HG02840 (cell line): ENCODE data around the gene RPS15A.
"Not testable (repeated sequence)": the region's sequence is repeated elsewhere in the genome, so short reads cannot be mapped to it uniquely, and the experiment has no call there.

Experiments used
- ATAC-seq: cut with Tn5 transposase; IDR thresholded peaks from one replicate; pipeline ENCODE4 v1.9.1; 2021; ENCODE audit warnings: mild to moderate bottlenecking, moderate library complexity, moderate number of reproducible peaks; ENCODE audit not compliant: unreplicated experiment, low FRiP score

The RPS15A gene

GRCh38 chr16:18759598-18760520, 30.3 kb downstream of the RPS15A start:
- not testable (repeated sequence) for ATAC-seq

GRCh38 chr16:18757960-18758660, 32.0 kb downstream of the RPS15A start:
- not testable (repeated sequence) for ATAC-seq

GRCh38 chr16:18756639-18757038, 33.5 kb downstream of the RPS15A start:
- ATAC-seq: not testable (repeated sequence)

GRCh38 chr16:18742870-18743269, 47.3 kb downstream of the RPS15A start:
- not testable (repeated sequence) for ATAC-seq

- not testable (repeated sequence) for ATAC-seq
Observed at GRCh38 chr16:18740027-18740426, 50.1 kb downstream of the RPS15A start.

- ATAC-seq: not testable (repeated sequence)
Observed at GRCh38 chr16:18738768-18739167, 51.4 kb downstream of the RPS15A start.

GRCh38 chr16:18734279-18734678, 55.9 kb downstream of the RPS15A start:
- not testable (repeated sequence) for ATAC-seq
